OCI-LY1 (cell line): Measurements from ENCODE around the gene KCTD16.

Experiments used
- H2AFZ ChIP-seq: fragments of 200-600 bp; sonication (generic), shearing (Covaris generic); 2 replicates; pipeline ENCODE4 v1.6.0; 2014; ENCODE audit warnings: antibody characterized with exemption, mild to moderate bottlenecking, low read length
- H3F3A ChIP-seq: fragments of 200-600 bp; sonication (generic), shearing (Covaris generic); 2 replicates; pipeline ENCODE4 v1.6.0; 2014; ENCODE audit warnings: mild to moderate bottlenecking, antibody characterized with exemption, low read length, moderate library complexity; ENCODE audit not compliant: insufficient read depth
- H3K27ac ChIP-seq: fragments of 200-600 bp; sonication (generic); 2 replicates; pipeline ENCODE4 v1.5.1; 2014; ENCODE audit warnings: low read length, mixed run types, mild to moderate bottlenecking, low read depth; ENCODE audit not compliant: poor library complexity, severe bottlenecking
- H3K27me3 ChIP-seq: fragments of 200-600 bp; sonication (generic); 2 replicates; pipeline ENCODE4 v1.6.0; 2014; ENCODE audit warnings: antibody characterized with exemption, mild to moderate bottlenecking, low read length, moderate library complexity; ENCODE audit not compliant: insufficient read depth
- H3K36me3 ChIP-seq: fragments of 200-600 bp; sonication (generic); 2 replicates; pipeline ENCODE4 v1.6.1; 2014; ENCODE audit warnings: mild to moderate bottlenecking, antibody characterized with exemption, low read length, moderate library complexity, mixed read lengths; ENCODE audit not compliant: insufficient read depth
- H3K4me1 ChIP-seq: fragments of 200-600 bp; sonication (generic); 2 replicates; pipeline ENCODE4 v1.5.1; 2014; ENCODE audit warnings: mild to moderate bottlenecking, low read length, moderate library complexity; ENCODE audit not compliant: insufficient read depth, severe bottlenecking
- H3K4me2 ChIP-seq: fragments of 200-600 bp; sonication (generic), shearing (Covaris generic); 2 replicates; pipeline ENCODE4 v1.6.1; 2014; ENCODE audit warnings: low read length
- H3K4me3 ChIP-seq: fragments of 200-600 bp; sonication (generic); 2 replicates; pipeline ENCODE4 v1.5.1; 2014; ENCODE audit warnings: low read length, low read depth, mild to moderate bottlenecking, mixed read lengths; ENCODE audit not compliant: poor library complexity, severe bottlenecking
- H3K79me2 ChIP-seq: fragments of 200-600 bp; shearing (Covaris generic); 2 replicates; pipeline ENCODE4 v1.6.1; 2016; ENCODE audit warnings: mixed run types, low read length, mixed read lengths; ENCODE audit not compliant: insufficient read depth
- H3K9ac ChIP-seq: fragments of 200-600 bp; sonication (generic), shearing (Covaris generic); 2 replicates; pipeline ENCODE4 v1.6.1; 2014; ENCODE audit warnings: mild to moderate bottlenecking, low read length, mixed read lengths
- H3K9me2 ChIP-seq: fragments of 200-600 bp; sonication (generic), shearing (Covaris generic); 2 replicates; pipeline ENCODE4 v1.6.1; 2014; ENCODE audit warnings: low read depth, mild to moderate bottlenecking, low read length, mixed read lengths
- H3K9me3 ChIP-seq: fragments of 200-600 bp; shearing (Covaris generic); 2 replicates; pipeline ENCODE4 v1.6.1; 2014; ENCODE audit warnings: low read length, mixed read lengths
- H4K20me1 ChIP-seq: fragments of 200-600 bp; sonication (generic), shearing (Covaris generic); 2 replicates; pipeline ENCODE4 v1.6.0; 2016; ENCODE audit warnings: mild to moderate bottlenecking, low read length; ENCODE audit not compliant: insufficient read depth
- EZH2 ChIP-seq: fragments of 200-600 bp; sonication (generic), shearing (Covaris generic); IDR thresholded peaks from 2 replicates; pipeline ENCODE4 v1.8.0; 2017; ENCODE audit warnings: borderline replicate concordance, mixed run types, mild to moderate bottlenecking, antibody characterized with exemption, low read length, moderate library complexity, mixed read lengths
- TF ChIP-seq, protein P1 (sequence below): fragments of 200-600 bp; sonication (generic), shearing (Covaris generic); IDR thresholded peaks from 2 replicates; pipeline ENCODE4 v1.5.1; 2017; ENCODE audit warnings: mild to moderate bottlenecking, antibody characterized with exemption, low read length, moderate library complexity, mixed read lengths

Gene KCTD16

DNA sequence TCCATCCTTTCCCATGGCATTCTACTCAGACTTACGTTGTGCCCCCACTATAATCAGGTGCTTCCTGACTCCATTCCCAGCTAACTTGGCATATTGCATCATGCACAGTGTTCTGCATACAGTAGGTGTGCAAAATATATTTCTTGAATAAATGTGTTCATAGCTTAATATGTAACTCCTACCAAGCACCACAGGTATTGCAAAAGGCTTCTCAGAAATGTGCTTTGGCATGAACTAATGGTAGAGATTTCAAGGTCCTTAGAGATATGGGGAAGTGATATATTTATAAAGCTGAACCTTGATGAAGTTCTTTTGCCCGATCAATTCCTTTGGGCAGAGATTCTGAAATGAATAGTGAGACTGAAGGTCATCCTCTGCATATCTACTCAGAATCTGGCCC lies 220.4 kb downstream of the KCTD16 start:
- H3K4me2 ChIP-seq = no peak overlapping the region
- no peaks in the 10 kb centered on the region for H3K79me2 ChIP-seq
- no peaks in the 10 kb centered on the region for H3K9me2 ChIP-seq
- H3K27me3 ChIP-seq = no peaks in the 10 kb centered on the region
- H3K4me1 ChIP-seq = no peaks in the 10 kb centered on the region
- H3K36me3 ChIP-seq = no peaks in the 10 kb centered on the region
- H3K4me3 ChIP-seq = no peak overlapping the region
- no peak overlapping the region for H2AFZ ChIP-seq
- no peak overlapping the region for H3K27ac ChIP-seq
- no peaks in the 10 kb centered on the region for H4K20me1 ChIP-seq
- no peak overlapping the region for H3K9ac ChIP-seq
- H3K9me3 ChIP-seq = no peaks in the 10 kb centered on the region
- TF ChIP-seq EZH2 = no peak
- TF ChIP-seq, protein P1, sequence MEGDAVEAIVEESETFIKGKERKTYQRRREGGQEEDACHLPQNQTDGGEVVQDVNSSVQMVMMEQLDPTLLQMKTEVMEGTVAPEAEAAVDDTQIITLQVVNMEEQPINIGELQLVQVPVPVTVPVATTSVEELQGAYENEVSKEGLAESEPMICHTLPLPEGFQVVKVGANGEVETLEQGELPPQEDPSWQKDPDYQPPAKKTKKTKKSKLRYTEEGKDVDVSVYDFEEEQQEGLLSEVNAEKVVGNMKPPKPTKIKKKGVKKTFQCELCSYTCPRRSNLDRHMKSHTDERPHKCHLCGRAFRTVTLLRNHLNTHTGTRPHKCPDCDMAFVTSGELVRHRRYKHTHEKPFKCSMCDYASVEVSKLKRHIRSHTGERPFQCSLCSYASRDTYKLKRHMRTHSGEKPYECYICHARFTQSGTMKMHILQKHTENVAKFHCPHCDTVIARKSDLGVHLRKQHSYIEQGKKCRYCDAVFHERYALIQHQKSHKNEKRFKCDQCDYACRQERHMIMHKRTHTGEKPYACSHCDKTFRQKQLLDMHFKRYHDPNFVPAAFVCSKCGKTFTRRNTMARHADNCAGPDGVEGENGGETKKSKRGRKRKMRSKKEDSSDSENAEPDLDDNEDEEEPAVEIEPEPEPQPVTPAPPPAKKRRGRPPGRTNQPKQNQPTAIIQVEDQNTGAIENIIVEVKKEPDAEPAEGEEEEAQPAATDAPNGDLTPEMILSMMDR = no peak
- H3F3A ChIP-seq = no peaks in the 10 kb centered on the region

DNA sequence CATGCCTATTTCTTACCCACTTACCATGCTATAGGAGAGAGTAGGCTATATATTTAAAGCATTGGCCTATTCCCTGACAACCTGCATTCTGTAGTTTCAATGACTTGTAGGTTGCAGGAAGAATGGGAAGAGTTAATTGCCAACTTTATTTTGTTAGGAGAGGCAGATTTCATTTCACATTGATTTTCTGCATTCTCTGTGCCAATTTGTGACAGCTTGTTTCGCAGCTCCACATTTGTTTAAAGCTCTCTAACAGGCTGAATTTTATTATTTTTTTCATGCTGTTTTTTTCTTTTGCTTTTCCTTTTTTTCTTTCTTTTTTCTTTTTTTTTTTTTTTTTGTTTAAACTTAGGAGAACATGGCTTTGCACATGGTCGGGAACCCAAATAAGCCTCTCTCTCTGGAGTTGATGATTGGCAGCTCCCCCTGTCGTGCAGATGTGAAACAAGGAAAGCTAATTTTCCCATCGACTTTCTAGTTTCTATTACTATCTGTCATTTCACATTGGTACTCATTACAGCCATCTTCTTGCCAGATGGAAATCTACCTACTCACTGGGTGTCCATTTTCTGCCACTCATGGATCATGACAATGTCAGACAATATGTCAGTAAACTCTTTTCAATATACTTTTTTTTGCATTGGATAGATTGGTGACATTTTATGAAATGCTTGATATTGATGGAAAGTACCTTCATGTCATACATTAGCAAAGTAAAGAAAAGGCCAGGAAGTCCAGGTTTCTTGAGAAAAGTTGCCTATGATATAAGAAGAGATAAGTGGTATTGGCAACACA lies 223.2 kb downstream of the KCTD16 start:
- no peaks in the 10 kb centered on the region for H3K79me2 ChIP-seq
- H3K4me3 ChIP-seq = no peak overlapping the region

DNA sequence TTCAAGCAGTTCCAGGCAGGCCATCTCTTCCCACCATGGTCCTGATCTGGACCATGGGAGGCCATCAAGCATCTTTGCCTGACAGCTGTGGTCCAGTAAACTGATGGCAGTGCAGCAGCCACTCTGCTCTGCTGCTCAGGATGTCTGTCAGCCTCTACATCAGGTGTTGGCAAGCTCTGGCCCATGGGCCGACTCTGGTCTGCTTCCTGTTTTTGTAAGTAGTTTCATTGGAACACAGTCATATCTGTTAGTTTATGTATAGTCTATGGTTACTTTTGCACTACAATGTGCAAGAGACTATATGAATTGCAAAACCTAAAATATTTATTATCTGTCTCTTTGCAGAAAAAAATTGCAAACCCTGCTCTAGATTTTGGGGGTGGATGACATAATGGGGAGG lies 225.0 kb downstream of the KCTD16 start:
- Histone ChIP-seq H3K27me3 (no peaks in the 10 kb centered on the region), H3K9me3 (no peaks in the 10 kb centered on the region), H3K27ac (no peak overlapping the region), H2AFZ (no peak overlapping the region), H3K36me3 (no peaks in the 10 kb centered on the region), H3K9ac (no peak overlapping the region), H3K4me1 (no peaks in the 10 kb centered on the region), H4K20me1 (no peaks in the 10 kb centered on the region), H3K79me2 (no peaks in the 10 kb centered on the region), H3K9me2 (no peaks in the 10 kb centered on the region), H3K4me3 (no peak overlapping the region), H3F3A (no peaks in the 10 kb centered on the region), H3K4me2 (no peak overlapping the region)
- no peak for TF ChIP-seq EZH2
- TF ChIP-seq, protein P1 = no peak

More for the DNA sequence above, 223.2 kb downstream of the KCTD16 start:
- Histone ChIP-seq H3K27ac (no peak overlapping the region), H3K9me3 (no peaks in the 10 kb centered on the region), H3K4me1 (no peaks in the 10 kb centered on the region), H3K4me2 (no peak overlapping the region), H4K20me1 (no peaks in the 10 kb centered on the region), H3F3A (no peaks in the 10 kb centered on the region), H3K9ac (no peak overlapping the region), H3K27me3 (no peaks in the 10 kb centered on the region), H2AFZ (no peak overlapping the region), H3K9me2 (no peaks in the 10 kb centered on the region), H3K36me3 (no peaks in the 10 kb centered on the region)
- TF ChIP-seq, protein P1 = no peak
- no peak for TF ChIP-seq EZH2
